Skin of body (tissue), 2 donors: Measurements from ENCODE around the gene TRMT13. TPM values are rescaled to one million over a fixed set of nuclear protein-coding genes. Genes with fewer than 3 reads are reported as not detected.

Source experiments
- DNase-seq: peaks from one replicate; lab custom pipeline; 2025; lab: John Stamatoyannopoulos, UW
- total RNA-seq: library from RNA; depleted of rRNA; stranded (reverse); fragments of >200 nt; gene quantifications from one replicate; pipeline ENCODE4 v1.2.3, GENCODE V29; 2014

The TRMT13 gene
- total RNA-seq, result 31.7 TPM

DNA sequence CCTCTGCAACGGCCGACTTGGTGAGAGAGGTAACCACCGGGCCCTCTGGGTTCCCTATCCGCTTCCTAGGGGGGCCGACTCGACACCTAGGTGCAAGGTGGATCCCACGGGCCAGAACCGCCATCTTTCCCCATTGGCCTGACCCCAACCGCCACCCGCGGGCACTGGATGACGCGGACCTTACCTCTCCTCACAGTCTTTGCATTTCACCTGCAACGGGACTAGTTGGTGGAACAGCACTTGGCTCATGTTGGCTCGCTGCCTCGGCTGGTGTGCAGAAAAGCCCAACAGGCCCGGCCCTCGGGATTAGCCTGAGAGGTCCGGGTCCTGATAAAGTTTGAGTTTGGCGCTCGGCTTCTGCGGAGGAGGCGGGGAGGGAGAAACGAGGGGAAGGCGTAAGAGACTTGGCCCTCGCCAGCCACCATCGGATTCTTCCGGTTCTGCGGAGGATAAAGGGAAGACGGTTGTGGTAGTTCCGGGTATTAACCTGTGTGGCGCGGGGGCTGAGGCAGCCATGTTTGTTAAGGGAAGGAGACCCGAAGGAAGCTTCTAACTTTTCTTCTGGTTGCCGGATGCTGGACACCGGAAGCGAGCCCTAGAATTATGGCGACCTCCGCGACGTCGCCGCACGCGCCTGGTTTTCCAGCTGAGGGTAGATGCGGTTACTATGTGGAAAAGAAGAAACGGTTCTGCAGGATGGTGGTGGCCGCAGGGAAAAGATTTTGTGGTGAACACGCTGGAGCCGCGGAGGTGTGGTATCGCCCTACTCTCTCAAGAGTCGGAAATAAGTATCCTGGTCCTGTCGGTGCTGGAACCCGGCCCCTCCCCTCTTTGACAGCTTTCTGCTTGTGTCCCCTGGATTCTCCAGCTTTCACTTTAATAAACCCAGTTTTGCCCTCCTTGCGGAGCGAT, at the start of gene TRMT13, which contains the start of gene SASS6:
TRMT13 (plus strand) TSS at position 598 of the 912 bp plus-strand sequence; CDS start at position 604, 6 bp downstream.
SASS6 (minus strand) TSS at position 365 of the 912 bp plus-strand sequence; CDS start at position 249, 116 bp downstream.
- peak; percentile 98 for DNase-seq

DNA sequence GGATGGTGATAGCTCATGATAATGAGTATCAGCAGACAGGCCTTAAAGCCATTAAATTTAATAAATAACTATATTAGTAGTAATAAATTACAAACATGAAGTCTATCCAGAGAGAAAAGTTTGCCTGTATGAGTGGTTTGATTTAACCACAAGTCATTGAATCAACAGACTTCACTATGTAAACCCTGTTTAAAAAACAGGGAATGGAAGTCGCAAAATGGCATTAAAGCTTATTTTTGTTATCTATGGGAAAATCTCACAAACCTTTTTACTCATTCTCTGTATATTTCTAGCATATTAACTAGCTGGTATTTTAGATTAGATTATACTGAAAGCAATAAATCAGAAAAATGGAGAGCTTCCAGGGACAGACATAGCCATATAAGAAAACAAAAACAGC, 45.6 kb upstream of the TRMT13 start:
- no peak for DNase-seq

GRCh38 chr1:100089082-100089481, 43.9 kb upstream of the TRMT13 start:
- no peak for DNase-seq

DNA sequence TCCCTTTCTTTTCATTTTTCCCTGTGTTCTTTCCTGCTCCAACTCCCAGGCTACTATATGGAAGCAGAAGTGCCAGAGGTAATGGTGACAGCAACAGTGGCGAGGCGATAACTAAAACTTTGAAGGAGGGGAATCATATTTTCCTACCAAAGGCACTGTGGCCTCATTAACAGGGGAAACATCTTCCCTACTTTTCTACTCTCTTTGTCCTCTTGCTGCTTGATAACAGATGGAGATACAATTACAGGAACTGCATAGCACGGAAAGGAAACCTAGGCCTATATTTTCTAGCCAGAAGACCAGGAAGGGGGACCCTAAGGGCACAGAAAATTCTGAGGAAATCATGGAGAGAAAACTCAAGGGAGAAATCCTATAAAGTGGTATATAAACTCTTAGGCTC, 42.5 kb upstream of the TRMT13 start:
- DNase-seq, result no peak

- DNase-seq, result no peak
Observed at GRCh38 chr1:100100202-100100601, 32.8 kb upstream of the TRMT13 start.

GRCh38 chr1:100101564-100101963, 31.4 kb upstream of the TRMT13 start:
- no peak for DNase-seq

DNA sequence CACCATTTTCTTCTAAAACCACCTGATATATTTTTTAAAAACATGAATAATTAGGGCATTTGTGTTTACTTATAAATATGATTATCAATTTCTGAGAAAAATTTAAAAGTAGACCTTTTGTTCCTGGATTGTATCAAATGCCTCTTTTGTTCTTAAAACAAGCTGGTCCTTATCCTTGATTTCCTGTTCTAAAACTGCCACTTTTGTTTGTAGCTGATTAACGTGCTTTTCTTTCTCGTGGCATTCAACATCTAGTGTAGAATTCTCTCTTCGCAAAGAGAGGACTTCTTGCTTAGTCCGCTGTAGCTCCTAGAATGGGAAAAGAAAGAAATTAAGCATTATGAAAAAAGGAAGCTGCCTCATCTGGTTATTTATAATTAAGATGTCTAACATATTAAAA, 25.3 kb upstream of the TRMT13 start:
- DNase-seq, result no peak

GRCh38 chr1:100109554-100110066, 23.4 kb upstream of the TRMT13 start:
- no peak for DNase-seq

- no peak for DNase-seq
Observed at GRCh38 chr1:100115524-100115923, 17.4 kb upstream of the TRMT13 start.

DNA sequence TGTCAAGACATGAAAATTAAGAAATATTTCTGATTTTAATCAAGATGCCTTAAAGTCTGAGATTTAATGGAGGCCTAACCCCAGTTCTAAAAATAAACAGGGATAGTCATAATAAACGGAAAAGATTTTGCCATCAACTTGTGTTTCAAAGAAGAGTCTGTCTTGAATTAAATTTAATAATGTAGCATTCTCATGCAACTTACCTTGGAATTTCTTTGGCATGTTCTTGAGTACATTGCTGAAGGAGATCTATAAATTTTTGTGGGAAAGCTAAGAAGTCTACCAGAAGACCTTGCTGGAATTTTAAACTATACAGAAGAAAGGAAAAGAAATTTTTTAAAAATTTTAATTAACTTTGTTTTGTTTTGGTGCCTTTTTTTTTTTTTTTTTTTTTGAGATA, 10.8 kb upstream of the TRMT13 start:
- DNase-seq, result no peak

- no peak for DNase-seq
Observed at GRCh38 chr1:100127226-100127625, 5.7 kb upstream of the TRMT13 start.

- DNase-seq, result no peak
Observed at GRCh38 chr1:100130552-100131077, 2.3 kb upstream of the TRMT13 start.

DNA sequence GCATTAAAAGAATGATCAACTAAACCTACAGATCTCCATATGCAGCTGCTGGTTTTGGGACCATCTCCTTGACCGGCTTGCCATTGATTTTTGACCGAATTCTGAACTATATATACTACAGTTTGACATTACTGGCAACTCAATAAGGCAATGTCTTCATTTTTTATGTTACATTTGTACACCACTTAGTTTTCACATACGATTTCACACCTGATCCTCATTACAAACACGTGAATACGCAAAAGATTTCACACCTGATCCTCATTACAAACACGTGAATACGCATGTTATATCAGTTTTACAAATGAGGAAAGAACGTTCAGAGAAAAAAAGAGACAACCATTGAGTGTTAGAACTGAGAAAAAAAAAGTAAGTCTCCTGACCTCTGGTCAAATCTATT, 1.3 kb upstream of the TRMT13 start:
- DNase-seq, result no peak

- no peak for DNase-seq
Observed at GRCh38 chr1:100134872-100135271, 1.9 kb downstream of the TRMT13 start.

- no peak for DNase-seq
Observed at GRCh38 chr1:100137602-100138001, 4.6 kb downstream of the TRMT13 start.

DNA sequence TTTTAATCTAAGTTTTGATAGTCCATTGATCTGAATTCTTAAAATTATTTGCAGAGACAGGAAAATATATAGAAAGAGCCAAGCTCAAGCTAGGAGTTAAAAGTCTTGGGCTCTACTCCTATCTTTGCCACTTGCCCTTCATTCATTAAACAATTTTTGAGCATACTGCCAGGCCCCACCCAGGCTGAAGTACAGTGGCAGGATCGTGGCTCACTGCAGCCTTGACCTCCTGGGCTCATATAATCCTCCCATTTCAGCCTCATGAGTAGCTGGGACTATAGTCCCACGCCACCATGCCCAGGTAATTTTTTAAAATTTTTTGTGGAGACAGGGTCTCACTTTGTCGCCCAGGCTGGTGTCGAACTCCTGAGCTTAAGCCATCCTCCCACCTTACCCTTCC, 8.2 kb downstream of the TRMT13 start:
- no peak for DNase-seq

GRCh38 chr1:100142343-100142742, 9.4 kb downstream of the TRMT13 start:
- no peak for DNase-seq

DNA sequence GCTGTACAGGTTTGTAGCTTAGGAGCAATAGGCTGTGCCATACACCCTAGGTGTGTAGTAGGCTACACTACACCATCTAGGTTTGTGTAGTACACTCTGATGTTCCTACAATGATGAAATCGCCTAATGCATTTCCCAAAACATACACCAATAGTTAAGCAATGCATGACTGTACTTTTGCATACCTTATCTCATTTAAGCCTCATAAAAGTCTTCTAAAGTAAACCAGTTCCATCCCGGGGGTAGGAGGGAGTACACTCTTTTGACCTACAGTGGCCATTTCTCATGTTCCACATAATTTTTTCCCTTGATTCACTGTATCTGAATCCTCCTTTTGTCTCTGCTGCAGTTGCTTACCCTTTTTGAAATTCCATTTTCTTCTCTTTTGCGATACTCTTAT, 12.2 kb downstream of the TRMT13 start:
- DNase-seq, result no peak

GRCh38 chr1:100146958-100147357, 14.0 kb downstream of the TRMT13 start:
- no peak for DNase-seq

- DNase-seq, result no peak
Observed at GRCh38 chr1:100147875-100148274, 14.9 kb downstream of the TRMT13 start.

GRCh38 chr1:100151679-100152078, 18.7 kb downstream of the TRMT13 start:
- DNase-seq, result no peak

DNA sequence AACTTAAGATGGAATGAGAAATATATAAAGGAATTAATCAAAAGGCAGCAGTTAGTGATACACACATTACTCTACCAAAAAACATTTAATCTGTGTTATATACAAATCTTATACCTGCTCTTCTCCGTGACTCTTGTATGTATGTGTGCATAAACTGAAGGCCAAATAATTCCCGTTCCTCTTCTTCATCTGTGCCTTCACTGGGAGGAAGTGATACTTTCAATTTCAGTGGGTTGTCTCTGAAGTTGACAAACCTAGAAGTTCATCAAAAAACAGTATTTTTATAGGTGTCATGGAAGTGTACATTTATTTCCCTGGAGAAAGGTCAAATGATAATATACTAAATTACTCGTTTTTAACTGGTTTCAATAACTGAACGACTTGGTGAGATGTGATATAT, 19.3 kb downstream of the TRMT13 start:
- no peak for DNase-seq

GRCh38 chr1:100162881-100163280, 29.9 kb downstream of the TRMT13 start:
- DNase-seq, result no peak
